ENCODE measurements around the gene NAP1L4.

- no peak for TF ChIP-seq CTCF (IDR thresholded peaks at IDR 0.05)
- TF ChIP-seq POLR2A (IDR thresholded peaks at IDR 0.05): no peak
Observed at GRCh38 chr11:2911785-2912391, 80.2 kb downstream of the NAP1L4 start.
